A673 (cell line): ENCODE measurements around the gene SERPINF2. TPM values are rescaled to one million over a fixed set of nuclear protein-coding genes. Genes with fewer than 3 reads are reported as not detected.
A peak's percentile ranks its signal among the peaks of the same experiment; 100 is the strongest.

Source experiments
- BruUV-seq: library from RNA; stranded (reverse); fragments of 400-500 nt; replicated peaks from 2 replicates; lab custom pipeline; 2021; lab: Mats Ljungman, UMichigan
- CTCF ChIA-PET: fragments of 300-600 bp; sonication (Branson Sonifier 250); formaldehyde crosslinking; loops from one replicate; lab custom pipeline; 2022; ENCODE audit warnings: antibody characterized with exemption; lab: Charles Lee
- POLR2A ChIA-PET: fragments of 300-600 bp; sonication (Branson Sonifier 250); formaldehyde crosslinking; loops from one replicate; lab custom pipeline; 2022; ENCODE audit warnings: antibody characterized with exemption; ENCODE audit not compliant: low non-redundant PET; lab: Charles Lee
- DNase-seq: peaks from one replicate; pipeline ENCODE4 v3.0.0-alpha.2; 2015; ENCODE audit warnings: low spot score
- H3K27ac ChIP-seq: fragments of 200-600 bp; sonication (generic); 2 replicates; pipeline ENCODE4 v1.5.1; 2016; ENCODE audit warnings: mixed run types, low read depth, mild to moderate bottlenecking, mixed read lengths, antibody characterized with exemption, low read length; ENCODE audit not compliant: poor library complexity, severe bottlenecking
- H3K27me3 ChIP-seq: fragments of 200-600 bp; sonication (generic); replicated peaks from 2 replicates; pipeline ENCODE4 v1.6.1; 2017; ENCODE audit warnings: mixed run types, low read depth, mild to moderate bottlenecking, mixed read lengths, antibody characterized with exemption, low read length; ENCODE audit not compliant: insufficient read depth, poor library complexity
- H3K36me3 ChIP-seq: fragments of 200-600 bp; sonication (generic); 2 replicates; pipeline ENCODE4 v1.6.1; 2016; ENCODE audit warnings: mixed run types, mild to moderate bottlenecking, mixed read lengths, antibody characterized with exemption, low read length; ENCODE audit not compliant: insufficient read depth, poor library complexity, severe bottlenecking
- H3K4me1 ChIP-seq: fragments of 200-600 bp; sonication (generic); 2 replicates; pipeline ENCODE4 v1.6.1; 2017; ENCODE audit warnings: mixed run types, mild to moderate bottlenecking, mixed read lengths, antibody characterized with exemption, low read length; ENCODE audit not compliant: insufficient read depth, poor library complexity, severe bottlenecking
- H3K4me3 ChIP-seq: fragments of 200-600 bp; sonication (generic); 2 replicates; pipeline ENCODE4 v1.5.1; 2016; ENCODE audit warnings: low read depth, mixed run types, mild to moderate bottlenecking, mixed read lengths, low read length; ENCODE audit not compliant: poor library complexity, severe bottlenecking
- H3K9me3 ChIP-seq: fragments of 200-600 bp; sonication (generic); 2 replicates; pipeline ENCODE4 v1.6.1; 2016; ENCODE audit warnings: mixed run types, low read depth, mild to moderate bottlenecking, mixed read lengths, antibody characterized with exemption, low read length; ENCODE audit not compliant: poor library complexity, severe bottlenecking
- EZH2 ChIP-seq: fragments of 200-600 bp; sonication (generic); IDR thresholded peaks from 2 replicates; pipeline ENCODE4 v1.6.1; 2017; ENCODE audit warnings: borderline replicate concordance, low read depth, mild to moderate bottlenecking, mixed read lengths, antibody characterized with exemption, low read length; ENCODE audit not compliant: poor library complexity, severe bottlenecking
- intact Hi-C: fragments of 100-400 bp; cut with micrococcal nuclease; formaldehyde crosslinking; loops from one replicate; pipeline ENCODE4 v1.10.0; 2022; ENCODE audit not compliant: unreplicated experiment
- total RNA-seq: library from RNA; stranded (reverse); gene quantifications from 2 replicates; pipeline ENCODE4 v1.2.3, GENCODE V29; 2021
- TF ChIP-seq, protein P1 (sequence below): fragments of 300-800, 200-600 bp; sonication (generic); conservative IDR thresholded peaks from 2 replicates; pipeline ENCODE4 v1.5.1; 2017; ENCODE audit warnings: low read depth, mild to moderate bottlenecking, antibody characterized with exemption, low read length, moderate library complexity, mixed read lengths

The SERPINF2 gene
- total RNA-seq, 1 experiment from 2014 or later, result 0.37 TPM

DNA sequence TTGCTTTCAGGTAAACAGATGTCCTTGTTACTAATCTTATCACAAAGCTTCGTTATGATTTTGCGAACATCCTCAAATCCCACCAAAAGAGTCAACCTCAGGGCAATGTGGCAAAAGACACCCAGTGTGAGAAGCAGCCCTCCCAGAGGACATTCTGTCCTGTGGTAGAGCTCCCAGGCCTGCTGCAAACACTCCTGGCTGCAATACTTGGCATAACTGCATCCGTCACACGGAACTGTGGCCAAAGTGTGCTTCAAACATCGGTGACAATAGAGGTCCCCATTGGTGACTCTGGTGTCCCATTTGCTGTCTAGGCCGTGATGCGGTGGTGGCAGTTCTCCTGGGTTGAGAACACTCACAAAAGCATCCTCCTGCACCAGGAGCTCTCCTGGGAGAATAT is 57.6 kb downstream of the SERPINF2 start:
- DNase-seq, result no peak
- no peak overlapping the region for H3K4me3 ChIP-seq
- no peaks in the 10 kb centered on the region for H3K27me3 ChIP-seq
- peaks cover 14% of the 10 kb centered on the region for H3K36me3 ChIP-seq
- no peaks in the 10 kb centered on the region for H3K9me3 ChIP-seq
- POLR2A ChIA-PET, result no interaction called here
- H3K27ac ChIP-seq, result no peak overlapping the region
- H3K4me1 ChIP-seq, result no peaks in the 10 kb centered on the region
- intact Hi-C loops, result no loop called here
- TSS peak; percentile 57 for BruUV-seq
- CTCF ChIA-PET, result no interaction called here
- TF ChIP-seq EZH2, result no peak

DNA sequence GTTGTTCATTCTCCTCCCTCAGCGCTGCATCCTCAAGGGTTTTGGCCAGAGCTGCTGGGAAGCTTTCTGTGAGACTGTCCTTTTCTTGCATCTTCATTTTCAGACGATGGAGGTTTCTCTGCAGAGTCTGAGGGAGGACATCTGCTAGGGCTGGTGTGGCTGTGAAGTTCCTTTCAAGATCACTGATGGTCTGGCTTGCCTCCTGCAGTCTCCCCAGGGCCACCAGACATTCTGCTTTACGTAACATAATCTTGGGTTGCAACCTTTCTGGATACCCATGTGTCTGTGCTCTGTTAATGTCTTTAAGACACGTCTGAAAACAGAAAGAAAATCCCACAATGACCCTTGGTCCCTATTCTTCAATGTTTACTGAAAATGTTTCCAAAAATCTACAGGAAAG is 58.0 kb downstream of the SERPINF2 start:
- Histone ChIP-seq H3K27me3 (no peaks in the 10 kb centered on the region), H3K36me3 (peaks cover 14% of the 10 kb centered on the region), H3K27ac (no peak overlapping the region), H3K4me1 (no peaks in the 10 kb centered on the region), H3K9me3 (no peaks in the 10 kb centered on the region), H3K4me3 (no peak overlapping the region)
- BruUV-seq, result no TSS peak
- DNase-seq, result no peak
- TF ChIP-seq EZH2, result no peak
- TF ChIP-seq, protein P1, sequence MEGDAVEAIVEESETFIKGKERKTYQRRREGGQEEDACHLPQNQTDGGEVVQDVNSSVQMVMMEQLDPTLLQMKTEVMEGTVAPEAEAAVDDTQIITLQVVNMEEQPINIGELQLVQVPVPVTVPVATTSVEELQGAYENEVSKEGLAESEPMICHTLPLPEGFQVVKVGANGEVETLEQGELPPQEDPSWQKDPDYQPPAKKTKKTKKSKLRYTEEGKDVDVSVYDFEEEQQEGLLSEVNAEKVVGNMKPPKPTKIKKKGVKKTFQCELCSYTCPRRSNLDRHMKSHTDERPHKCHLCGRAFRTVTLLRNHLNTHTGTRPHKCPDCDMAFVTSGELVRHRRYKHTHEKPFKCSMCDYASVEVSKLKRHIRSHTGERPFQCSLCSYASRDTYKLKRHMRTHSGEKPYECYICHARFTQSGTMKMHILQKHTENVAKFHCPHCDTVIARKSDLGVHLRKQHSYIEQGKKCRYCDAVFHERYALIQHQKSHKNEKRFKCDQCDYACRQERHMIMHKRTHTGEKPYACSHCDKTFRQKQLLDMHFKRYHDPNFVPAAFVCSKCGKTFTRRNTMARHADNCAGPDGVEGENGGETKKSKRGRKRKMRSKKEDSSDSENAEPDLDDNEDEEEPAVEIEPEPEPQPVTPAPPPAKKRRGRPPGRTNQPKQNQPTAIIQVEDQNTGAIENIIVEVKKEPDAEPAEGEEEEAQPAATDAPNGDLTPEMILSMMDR, result no peak
- POLR2A ChIA-PET, result no interaction called here
- CTCF ChIA-PET, result no interaction called here
- intact Hi-C loops, result no loop called here

DNA sequence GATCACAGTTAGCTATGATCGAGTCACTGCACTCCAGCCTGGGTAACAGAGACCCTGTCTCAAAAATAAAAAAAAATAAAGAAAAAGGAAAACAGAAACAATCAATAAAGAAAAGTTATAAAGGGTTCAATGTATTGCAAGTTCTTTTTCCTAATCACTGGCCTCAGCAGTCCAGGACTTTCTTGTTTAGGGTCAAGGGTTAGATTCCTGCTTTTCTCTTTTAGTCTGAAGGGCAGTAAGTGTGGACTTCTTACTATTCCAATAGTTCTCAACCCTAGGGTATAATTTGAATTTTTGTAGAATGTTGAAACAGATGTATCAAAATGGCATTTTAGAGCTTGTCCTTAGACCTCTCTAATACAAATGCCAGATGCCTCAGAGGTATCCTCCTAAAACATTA is 59.8 kb downstream of the SERPINF2 start:
- no peak for TF ChIP-seq EZH2
- Histone ChIP-seq H3K27ac (no peak overlapping the region), H3K36me3 (peaks cover 18% of the 10 kb centered on the region), H3K27me3 (no peaks in the 10 kb centered on the region), H3K4me3 (no peak overlapping the region), H3K4me1 (no peaks in the 10 kb centered on the region), H3K9me3 (no peaks in the 10 kb centered on the region)
- intact Hi-C loops, result no loop called here
- DNase-seq, result no peak
- ChIA-PET CTCF (no interaction called here), POLR2A (no interaction called here)
- BruUV-seq, result no TSS peak

DNA sequence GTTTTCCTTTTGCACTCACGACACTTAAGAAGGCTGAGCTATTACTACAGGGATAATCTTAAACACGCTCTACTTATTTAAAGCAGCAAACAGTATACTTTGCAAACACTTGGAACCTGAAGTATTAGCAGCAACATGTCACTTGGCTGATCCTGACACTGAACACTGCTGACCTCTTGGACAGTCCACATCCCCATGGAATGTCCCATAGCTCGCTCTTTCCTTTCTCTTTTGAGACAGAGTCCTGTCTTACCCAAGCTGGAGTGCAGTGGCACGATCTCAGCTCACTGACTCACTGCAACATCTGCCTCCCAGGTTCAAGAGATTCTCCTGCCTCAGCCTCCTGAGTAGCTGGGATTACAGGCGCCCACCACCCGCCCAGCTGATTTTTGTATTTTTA is 60.6 kb downstream of the SERPINF2 start:
- no peak overlapping the region for H3K4me3 ChIP-seq
- H3K27me3 ChIP-seq, result no peaks in the 10 kb centered on the region
- DNase-seq, result no peak
- H3K4me1 ChIP-seq, result no peaks in the 10 kb centered on the region
- ChIA-PET POLR2A (no interaction called here), CTCF (no interaction called here)
- H3K27ac ChIP-seq, result no peak overlapping the region
- peaks cover 20% of the 10 kb centered on the region for H3K36me3 ChIP-seq
- intact Hi-C loops, result no loop called here
- no TSS peak for BruUV-seq
- no peak for TF ChIP-seq EZH2
- TF ChIP-seq, protein P1, result no peak
- no peaks in the 10 kb centered on the region for H3K9me3 ChIP-seq

Other genes starting within 250 kb of the SERPINF2 start
- 26.2 and 27.5 TPM in 2 replicates for gene INPP5K, start 226.3 kb upstream of the SERPINF2 start, total RNA-seq
- gene PITPNA, start 180.1 kb upstream of the SERPINF2 start, total RNA-seq, result 75.7 and 93.1 TPM in 2 replicates
- gene SLC43A2, start 114.0 kb upstream of the SERPINF2 start, total RNA-seq, result 0.06 and 1.2 TPM in 2 replicates
- 0.24 TPM in 1 of 2 replicates, not detected in the other for gene SCARF1, start 97.1 kb upstream of the SERPINF2 start, total RNA-seq
- 0.73 and 1.6 TPM in 2 replicates for gene RILP, start 93.0 kb upstream of the SERPINF2 start, total RNA-seq
- gene PRPF8, start 58.0 kb upstream of the SERPINF2 start, total RNA-seq, result 439 and 450 TPM in 2 replicates
- 2.1 and 4.2 TPM in 2 replicates for gene TLCD2, start 32.5 kb upstream of the SERPINF2 start, total RNA-seq
- gene WDR81, start 18.2 kb upstream of the SERPINF2 start, total RNA-seq, result 18.6 and 19.4 TPM in 2 replicates
- 47.8 and 91.0 TPM in 2 replicates for gene SERPINF1, start 19.2 kb downstream of the SERPINF2 start, total RNA-seq
- 28.1 and 31.6 TPM in 2 replicates for gene SMYD4, start 87.0 kb downstream of the SERPINF2 start, total RNA-seq
- gene RPA1, start 87.1 kb downstream of the SERPINF2 start, total RNA-seq, result 211 and 231 TPM in 2 replicates